Upper lobe of right lung (tissue), 1 donor: Measurements from ENCODE around the gene CGNL1. TPM values are rescaled to one million over a fixed set of nuclear protein-coding genes. Genes with fewer than 3 reads are reported as not detected.

Experiments
- ATAC-seq: fragments of 200-7000 bp; cut with Tn5 transposase; one replicate; pipeline ENCODE4 v1.9.1; 2020; ENCODE audit warnings: mild to moderate bottlenecking, moderate library complexity
- DNase-seq: peaks from one replicate; pipeline ENCODE4 v3.0.0-alpha.2; 2020
- H3K27ac ChIP-seq: fragments of 200-600 bp; one replicate; pipeline ENCODE4 v1.8.0; 2022
- H3K27me3 ChIP-seq: fragments of 200-600 bp; one replicate; pipeline ENCODE4 v1.8.0; 2022; ENCODE audit warnings: mild to moderate bottlenecking
- H3K36me3 ChIP-seq: fragments of 200-600 bp; one replicate; pipeline ENCODE4 v1.8.0; 2022
- H3K4me1 ChIP-seq: fragments of 200-600 bp; one replicate; pipeline ENCODE4 v1.8.0; 2022
- H3K4me3 ChIP-seq: fragments of 200-600 bp; one replicate; pipeline ENCODE4 v1.8.0; 2022; ENCODE audit warnings: mild to moderate bottlenecking
- H3K9me3 ChIP-seq: fragments of 200-600 bp; one replicate; pipeline ENCODE4 v1.8.0; 2022
- CTCF ChIP-seq: fragments of 200-600 bp; IDR thresholded peaks from one replicate; pipeline ENCODE4 v1.8.0; 2022; ENCODE audit warnings: antibody characterized with exemption
- intact Hi-C: fragments of 100-400 bp; cut with DNase I; formaldehyde crosslinking; loops from one replicate; pipeline ENCODE4 v1.11.0; 2022
- total RNA-seq: library from RNA; stranded (reverse); fragmentation: NEBNext Ultra II Directional; extraction: Animal tissue kit (Norgen Biotek cat#: 25700); gene quantifications from one replicate; pipeline ENCODE4 v1.2.1, GENCODE V29; 2021
- donor health status: DM: no; HTN: yes; CAD: no; lungs with severe emphysema.

The CGNL1 gene
- total RNA-seq, 1 donor from 2014 or later, result 54.9 TPM

GRCh38 chr15:57373882-57374276 is 2.4 kb upstream of the CGNL1 start:
- intact Hi-C loops, result no loop called here
- DNase-seq (no peak), ATAC-seq (no peak)
- Histone ChIP-seq H3K9me3 (no peaks in the 10 kb centered on the region), H3K4me1 (no peaks in the 10 kb centered on the region), H3K27ac (no peak overlapping the region), H3K36me3 (no peaks in the 10 kb centered on the region), H3K4me3 (no peak overlapping the region), H3K27me3 (peaks cover 6% of the 10 kb centered on the region)
- no peak for TF ChIP-seq CTCF

- intact Hi-C loops, result no loop called here
- H3K4me3 ChIP-seq, result peak overlapping the region; percentile 63
- no peaks in the 10 kb centered on the region for H3K36me3 ChIP-seq
- DNase-seq (peak; percentile 71), ATAC-seq (peak; percentile 66)
- H3K27ac ChIP-seq, result peak overlapping the region; percentile 55
- TF ChIP-seq CTCF, result no peak
- H3K4me1 ChIP-seq, result no peaks in the 10 kb centered on the region
- peaks cover 6% of the 10 kb centered on the region for H3K27me3 ChIP-seq
- H3K9me3 ChIP-seq, result no peaks in the 10 kb centered on the region
Observed at GRCh38 chr15:57376696-57377477, 582 bp downstream of the CGNL1 start.

- Histone ChIP-seq H3K4me1 (no peaks in the 10 kb centered on the region), H3K27me3 (peaks cover 6% of the 10 kb centered on the region), H3K36me3 (no peaks in the 10 kb centered on the region), H3K9me3 (no peaks in the 10 kb centered on the region), H3K4me3 (peak overlapping the region; percentile 63), H3K27ac (peak overlapping the region; percentile 55)
- DNase-seq (no peak), ATAC-seq (peak; percentile 2)
- no peak for TF ChIP-seq CTCF
- intact Hi-C loops, result no loop called here
Observed at GRCh38 chr15:57377478-57377847, 1.2 kb downstream of the CGNL1 start.

GRCh38 chr15:57379487-57379886 is 3.2 kb downstream of the CGNL1 start:
- Histone ChIP-seq H3K4me3 (no peak overlapping the region), H3K4me1 (no peaks in the 10 kb centered on the region), H3K36me3 (no peaks in the 10 kb centered on the region), H3K27me3 (peaks cover 6% of the 10 kb centered on the region), H3K27ac (no peak overlapping the region), H3K9me3 (no peaks in the 10 kb centered on the region)
- intact Hi-C loops, result no loop called here
- DNase-seq (no peak), ATAC-seq (no peak)
- TF ChIP-seq CTCF, result no peak

GRCh38 chr15:57380854-57381253 is 4.5 kb downstream of the CGNL1 start:
- Histone ChIP-seq H3K36me3 (no peaks in the 10 kb centered on the region), H3K9me3 (no peaks in the 10 kb centered on the region), H3K27ac (no peak overlapping the region), H3K4me1 (no peaks in the 10 kb centered on the region), H3K4me3 (no peak overlapping the region), H3K27me3 (peaks cover 6% of the 10 kb centered on the region)
- ATAC-seq, result no peak
- intact Hi-C loops, result no loop called here
- TF ChIP-seq CTCF, result no peak
- DNase-seq, result no peak

- DNase-seq (no peak), ATAC-seq (peak; percentile 72)
- Histone ChIP-seq H3K36me3 (no peaks in the 10 kb centered on the region), H3K27me3 (no peaks in the 10 kb centered on the region), H3K4me3 (no peak overlapping the region), H3K9me3 (no peaks in the 10 kb centered on the region), H3K4me1 (no peaks in the 10 kb centered on the region), H3K27ac (no peak overlapping the region)
- intact Hi-C loops, result no loop called here
- TF ChIP-seq CTCF, result no peak
Observed at GRCh38 chr15:57382215-57382614, 5.9 kb downstream of the CGNL1 start.
